ENCODE data around the gene ATXN10.

- TF ChIP-seq CTCF (IDR thresholded peaks at IDR 0.05) (no peak), POLR2A (IDR thresholded peaks at IDR 0.05) (no peak)
Measured at GRCh38 chr22:45785458-45785857, 113.8 kb downstream of the ATXN10 start.
